ENCODE data around the gene YES1.

YES1 gene

DNA sequence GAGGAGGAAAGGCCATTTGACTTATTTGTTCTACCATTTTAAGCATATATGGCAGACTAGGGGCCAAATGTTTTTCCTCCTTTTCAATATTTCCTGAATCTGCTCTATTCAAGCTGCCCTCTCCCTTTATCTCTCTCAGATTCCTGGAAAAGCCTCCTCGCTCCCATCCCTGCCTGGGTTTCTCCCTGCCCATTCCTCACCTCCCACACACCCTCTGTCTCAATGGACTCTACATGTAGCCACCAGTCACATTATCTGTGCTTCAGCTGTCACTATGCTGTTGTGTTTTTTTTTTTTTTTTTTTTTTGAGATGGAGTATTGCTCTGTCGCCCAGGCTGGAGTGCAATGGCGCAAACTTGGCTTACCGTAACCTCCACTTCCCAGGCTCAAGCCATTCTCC is 131.7 kb downstream of the YES1 start:
- no peak for DNase-seq (ENCODE audit: low read depth)
- H3K4me3 ChIP-seq (ENCODE audit: low read depth, low read length), result no peak overlapping the region
- TF ChIP-seq, protein P1, sequence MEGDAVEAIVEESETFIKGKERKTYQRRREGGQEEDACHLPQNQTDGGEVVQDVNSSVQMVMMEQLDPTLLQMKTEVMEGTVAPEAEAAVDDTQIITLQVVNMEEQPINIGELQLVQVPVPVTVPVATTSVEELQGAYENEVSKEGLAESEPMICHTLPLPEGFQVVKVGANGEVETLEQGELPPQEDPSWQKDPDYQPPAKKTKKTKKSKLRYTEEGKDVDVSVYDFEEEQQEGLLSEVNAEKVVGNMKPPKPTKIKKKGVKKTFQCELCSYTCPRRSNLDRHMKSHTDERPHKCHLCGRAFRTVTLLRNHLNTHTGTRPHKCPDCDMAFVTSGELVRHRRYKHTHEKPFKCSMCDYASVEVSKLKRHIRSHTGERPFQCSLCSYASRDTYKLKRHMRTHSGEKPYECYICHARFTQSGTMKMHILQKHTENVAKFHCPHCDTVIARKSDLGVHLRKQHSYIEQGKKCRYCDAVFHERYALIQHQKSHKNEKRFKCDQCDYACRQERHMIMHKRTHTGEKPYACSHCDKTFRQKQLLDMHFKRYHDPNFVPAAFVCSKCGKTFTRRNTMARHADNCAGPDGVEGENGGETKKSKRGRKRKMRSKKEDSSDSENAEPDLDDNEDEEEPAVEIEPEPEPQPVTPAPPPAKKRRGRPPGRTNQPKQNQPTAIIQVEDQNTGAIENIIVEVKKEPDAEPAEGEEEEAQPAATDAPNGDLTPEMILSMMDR (conservative IDR thresholded peaks at IDR 0.05; ENCODE audit: low read depth, low read length), result no peak

DNA sequence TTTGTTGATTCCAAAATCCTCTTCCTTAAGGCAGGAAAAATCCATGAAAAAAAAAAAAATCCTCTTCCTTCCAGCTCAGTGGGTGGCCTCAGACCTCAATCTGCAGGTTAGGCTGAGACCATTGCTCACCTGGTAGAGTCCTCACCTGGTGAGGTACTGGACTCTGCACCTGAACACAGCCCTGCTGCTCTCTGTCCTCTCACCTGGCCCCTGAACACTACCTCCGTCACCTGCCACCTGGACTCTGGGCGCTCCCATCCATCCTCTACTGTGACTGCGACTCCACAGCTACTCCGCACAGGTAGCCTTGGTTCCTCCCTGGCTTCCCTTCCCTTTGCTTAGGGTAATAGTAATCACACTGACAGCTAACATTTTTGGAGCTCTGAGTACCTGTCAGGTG is 132.5 kb downstream of the YES1 start:
- TF ChIP-seq, protein P1 (conservative IDR thresholded peaks at IDR 0.05; ENCODE audit: low read depth, low read length), result no peak
- no peak overlapping the region for H3K4me3 ChIP-seq (ENCODE audit: low read depth, low read length)
- DNase-seq (ENCODE audit: low read depth), result no peak

DNA sequence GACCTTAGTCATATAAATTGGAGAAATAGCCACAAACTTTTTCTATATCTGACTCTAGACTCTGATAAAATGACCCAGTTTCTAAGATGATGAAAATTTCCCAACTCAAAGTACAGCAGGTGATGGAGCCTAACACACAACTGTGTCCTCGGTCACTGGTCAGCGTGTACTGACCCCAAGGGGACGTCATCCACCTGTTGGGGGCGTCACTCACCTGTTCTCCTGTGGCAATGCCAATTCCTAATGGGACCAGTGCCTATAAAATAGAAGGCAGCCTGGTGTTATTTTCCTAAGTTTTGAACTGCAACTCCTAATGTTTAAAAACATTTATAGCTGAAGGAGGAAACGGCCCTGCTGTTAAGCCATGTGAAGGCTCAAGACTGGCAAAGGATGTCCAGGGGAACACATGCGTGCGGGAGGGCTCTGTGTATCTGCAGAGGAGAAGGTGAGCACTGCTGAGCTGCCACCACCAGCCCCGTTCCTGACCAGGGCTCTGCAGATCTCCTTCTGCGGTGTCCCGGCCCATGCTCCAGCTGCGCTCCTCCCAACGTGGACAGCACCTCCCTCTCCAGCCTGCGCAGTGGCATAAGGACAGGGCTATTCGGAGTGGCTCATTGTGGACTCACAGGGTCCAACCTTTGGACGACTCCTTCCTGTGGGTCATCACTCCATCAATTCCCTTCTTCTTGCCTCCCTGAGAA is 133.4 kb downstream of the YES1 start:
- no peak overlapping the region for H3K4me3 ChIP-seq (ENCODE audit: low read depth, low read length)
- TF ChIP-seq, protein P1 (conservative IDR thresholded peaks at IDR 0.05; ENCODE audit: low read depth, low read length), result no peak

DNA sequence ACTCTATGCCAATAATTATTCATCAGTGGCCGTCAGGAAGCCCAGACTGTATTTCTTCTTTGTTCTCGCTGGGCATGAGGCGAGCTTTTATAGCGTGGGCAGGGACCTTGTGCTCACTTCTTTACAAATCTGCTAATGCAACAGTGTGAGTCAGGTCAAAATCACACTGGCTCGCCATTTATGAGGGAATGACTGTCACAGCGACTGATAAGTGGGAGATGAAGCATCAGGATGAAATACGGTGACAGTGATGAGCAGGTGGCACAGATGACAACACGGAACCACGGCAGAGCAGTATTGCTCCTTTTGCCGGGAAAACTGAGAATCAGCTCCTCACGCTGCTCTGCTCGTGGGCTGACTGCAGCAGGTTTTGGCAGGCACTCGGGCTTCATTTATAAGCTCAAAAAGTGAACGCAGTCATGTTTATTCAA is 134.1 kb downstream of the YES1 start:
- no peak overlapping the region for H3K4me3 ChIP-seq (ENCODE audit: low read depth, low read length)
- TF ChIP-seq, protein P1 (conservative IDR thresholded peaks at IDR 0.05; ENCODE audit: low read depth, low read length), result no peak
- no peak for DNase-seq (ENCODE audit: low read depth)

More for the DNA sequence above, 133.4 kb downstream of the YES1 start:
- no peak for DNase-seq (ENCODE audit: low read depth)

DNA sequence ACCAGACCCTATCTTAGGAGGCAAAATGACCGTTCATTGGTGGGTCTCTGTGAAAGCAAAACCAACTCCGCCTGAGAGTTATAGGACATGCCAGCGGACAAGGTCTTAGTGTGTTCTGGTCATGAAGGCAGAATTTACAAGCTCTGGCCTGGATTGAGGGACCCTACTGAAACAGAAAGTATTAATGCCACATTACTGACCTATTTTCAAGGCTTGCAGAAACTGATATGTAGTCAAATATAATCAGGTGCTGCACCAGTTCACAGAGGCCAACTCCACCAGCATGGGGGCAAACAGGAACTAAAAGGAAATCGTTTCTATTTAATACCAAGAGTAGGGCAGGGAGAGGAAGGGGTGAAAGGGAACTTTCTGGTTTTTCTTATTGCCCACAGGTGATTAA is 134.9 kb downstream of the YES1 start:
- H3K4me3 ChIP-seq (ENCODE audit: low read depth, low read length), result no peak overlapping the region
- TF ChIP-seq, protein P1 (conservative IDR thresholded peaks at IDR 0.05; ENCODE audit: low read depth, low read length), result no peak
- DNase-seq (ENCODE audit: low read depth), result no peak

DNA sequence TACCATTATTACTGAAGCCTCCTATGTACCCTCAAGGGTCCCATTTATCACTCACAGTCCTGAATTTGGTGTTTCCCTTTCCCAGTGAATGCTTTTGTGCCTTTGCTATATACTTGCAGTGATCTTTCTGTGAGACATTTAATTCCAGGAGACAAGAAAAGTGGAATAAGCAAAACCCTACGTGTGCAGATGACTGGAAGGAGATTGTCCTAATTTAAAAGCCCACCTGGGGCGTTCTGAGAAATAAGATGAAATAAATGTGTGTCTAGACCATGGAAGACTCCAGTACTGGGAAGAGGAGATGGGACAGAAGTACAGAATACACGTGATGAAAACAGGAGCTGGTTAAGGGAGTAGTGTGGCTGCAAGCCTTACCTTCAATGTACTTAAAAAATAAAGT is 135.3 kb downstream of the YES1 start:
- no peak overlapping the region for H3K4me3 ChIP-seq (ENCODE audit: low read depth, low read length)
- DNase-seq (ENCODE audit: low read depth), result no peak
- TF ChIP-seq, protein P1 (conservative IDR thresholded peaks at IDR 0.05; ENCODE audit: low read depth, low read length), result no peak

DNA sequence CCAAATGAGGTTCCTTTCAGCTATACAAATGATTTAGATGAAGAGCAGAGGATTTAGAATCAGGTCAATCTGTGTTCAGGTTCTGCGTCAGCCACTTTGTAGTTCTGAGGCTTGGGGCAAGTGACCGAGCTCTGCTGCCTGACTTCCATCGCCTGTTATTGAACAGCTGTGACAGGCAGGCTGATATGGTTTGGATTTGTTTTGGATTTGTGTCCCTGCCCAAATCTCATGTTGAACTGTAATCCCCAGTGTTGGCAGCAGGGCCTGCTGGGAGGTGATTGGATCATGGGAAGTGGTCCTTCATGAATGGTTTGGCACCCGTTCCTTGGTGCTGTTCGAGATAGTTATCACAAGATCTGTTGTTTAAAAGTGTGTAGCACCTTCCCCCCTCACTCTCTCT is 136.0 kb downstream of the YES1 start:
- no peak for DNase-seq (ENCODE audit: low read depth)
- no peak overlapping the region for H3K4me3 ChIP-seq (ENCODE audit: low read depth, low read length)
- TF ChIP-seq, protein P1 (conservative IDR thresholded peaks at IDR 0.05; ENCODE audit: low read depth, low read length), result no peak

Measured in choroid plexus epithelial cell (primary cell).